RWPE2 (cell line): ENCODE results near the gene PANK3.
"Not testable (repeated sequence)": the region's sequence is repeated elsewhere in the genome, so short reads cannot be mapped to it uniquely, and the experiment has no call there.

Experiments
- ATAC-seq: fragments of 200-7000 bp; cut with Tn5 transposase; 3 replicates; pipeline ENCODE4 v1.9.1; 2021; ENCODE audit warnings: low read depth
- DNase-seq: peaks from one replicate; pipeline ENCODE4 v3.0.0-alpha.2; 2020; ENCODE audit warnings: low spot score
- H3K27ac ChIP-seq: fragments of 450-650 bp; 2 replicates; pipeline ENCODE4 v1.5.1; 2017; ENCODE audit warnings: mild to moderate bottlenecking; ENCODE audit not compliant: poor library complexity, severe bottlenecking
- H3K27me3 ChIP-seq: fragments of 250-450 bp; sonication (Bioruptor Pico); 2 replicates; pipeline ENCODE4 v1.5.1; 2021; ENCODE audit warnings: mild to moderate bottlenecking, moderate library complexity; ENCODE audit not compliant: insufficient read depth, poor library complexity, severe bottlenecking
- H3K36me3 ChIP-seq: fragments of 250-450 bp; sonication (Bioruptor Pico); 2 replicates; pipeline ENCODE4 v1.5.1; 2020; ENCODE audit warnings: low read depth, mild to moderate bottlenecking, moderate library complexity
- H3K4me1 ChIP-seq: fragments of 250-450 bp; sonication (Bioruptor Pico); 2 replicates; pipeline ENCODE4 v1.5.1; 2021; ENCODE audit warnings: mild to moderate bottlenecking, moderate library complexity; ENCODE audit not compliant: insufficient read depth, poor library complexity, severe bottlenecking
- H3K4me3 ChIP-seq: fragments of 250-450 bp; sonication (Bioruptor Pico); 2 replicates; pipeline ENCODE4 v1.5.1; 2021; ENCODE audit warnings: mild to moderate bottlenecking, moderate library complexity; ENCODE audit not compliant: severe bottlenecking
- H3K9me3 ChIP-seq: fragments of 250-450 bp; sonication (Bioruptor Pico); 2 replicates; pipeline ENCODE4 v1.5.1; 2021; ENCODE audit warnings: mild to moderate bottlenecking, moderate library complexity; ENCODE audit not compliant: severe bottlenecking
- TF ChIP-seq, protein P1 (sequence below): fragments of 450-650 bp; IDR thresholded peaks from one replicate; pipeline ENCODE4 v1.5.1; 2017; ENCODE audit warnings: mild to moderate bottlenecking, moderate library complexity; ENCODE audit not compliant: poor library complexity, severe bottlenecking

The PANK3 gene

GRCh38 chr5:168580227-168580508 is 1.0 kb upstream of the PANK3 start:
- peak overlapping the region; percentile 88 for H3K27ac ChIP-seq
- TF ChIP-seq, protein P1, sequence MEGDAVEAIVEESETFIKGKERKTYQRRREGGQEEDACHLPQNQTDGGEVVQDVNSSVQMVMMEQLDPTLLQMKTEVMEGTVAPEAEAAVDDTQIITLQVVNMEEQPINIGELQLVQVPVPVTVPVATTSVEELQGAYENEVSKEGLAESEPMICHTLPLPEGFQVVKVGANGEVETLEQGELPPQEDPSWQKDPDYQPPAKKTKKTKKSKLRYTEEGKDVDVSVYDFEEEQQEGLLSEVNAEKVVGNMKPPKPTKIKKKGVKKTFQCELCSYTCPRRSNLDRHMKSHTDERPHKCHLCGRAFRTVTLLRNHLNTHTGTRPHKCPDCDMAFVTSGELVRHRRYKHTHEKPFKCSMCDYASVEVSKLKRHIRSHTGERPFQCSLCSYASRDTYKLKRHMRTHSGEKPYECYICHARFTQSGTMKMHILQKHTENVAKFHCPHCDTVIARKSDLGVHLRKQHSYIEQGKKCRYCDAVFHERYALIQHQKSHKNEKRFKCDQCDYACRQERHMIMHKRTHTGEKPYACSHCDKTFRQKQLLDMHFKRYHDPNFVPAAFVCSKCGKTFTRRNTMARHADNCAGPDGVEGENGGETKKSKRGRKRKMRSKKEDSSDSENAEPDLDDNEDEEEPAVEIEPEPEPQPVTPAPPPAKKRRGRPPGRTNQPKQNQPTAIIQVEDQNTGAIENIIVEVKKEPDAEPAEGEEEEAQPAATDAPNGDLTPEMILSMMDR: no peak
- DNase-seq: no peak

DNA sequence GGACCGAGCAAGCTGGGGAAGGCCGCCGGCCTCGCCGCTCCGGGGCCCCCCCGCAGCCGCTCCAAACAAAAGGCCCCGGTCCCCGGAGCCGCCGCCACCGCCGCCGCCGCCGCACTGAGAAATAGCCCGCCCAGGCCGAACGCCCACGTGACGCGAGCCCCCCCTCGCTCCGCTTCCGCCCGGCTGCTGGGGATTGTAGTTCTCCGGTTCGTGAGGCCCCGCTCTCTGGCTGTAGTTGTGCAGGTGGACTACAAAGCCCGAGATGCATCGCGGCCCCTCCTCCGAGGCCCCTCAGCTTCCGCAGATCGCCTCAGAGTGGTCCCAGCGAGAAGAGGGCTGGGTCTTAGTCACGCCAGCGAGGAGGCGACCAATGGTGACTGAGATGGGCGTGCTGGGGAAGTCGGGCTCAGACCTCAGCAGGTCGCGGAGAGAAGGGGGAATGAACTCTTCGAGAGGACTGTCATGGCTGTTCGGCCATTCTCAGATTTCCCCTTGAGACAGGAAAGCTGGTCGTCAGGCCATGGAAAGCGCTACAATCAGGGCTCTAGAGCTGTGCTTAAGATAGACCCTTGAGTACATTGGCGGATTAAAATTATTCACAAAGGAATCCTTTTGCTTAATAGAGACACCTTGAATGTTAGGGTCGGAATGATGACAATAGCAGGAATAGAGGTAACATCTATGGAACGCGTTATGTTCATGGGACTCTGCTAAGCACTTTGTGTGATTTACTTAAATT is 489 bp upstream of the PANK3 start:
- peaks cover 36% of the 10 kb centered on the region for H3K36me3 ChIP-seq
- peak overlapping the region; percentile 88 for H3K27ac ChIP-seq
- no peaks in the 10 kb centered on the region for H3K27me3 ChIP-seq
- ATAC-seq (peak; percentile 96), DNase-seq (peak; percentile 100)
- peak overlapping the region; percentile 68 for H3K4me3 ChIP-seq
- TF ChIP-seq, protein P1: no peak
- no peaks in the 10 kb centered on the region for H3K9me3 ChIP-seq
- H3K4me1 ChIP-seq: peaks cover 27% of the 10 kb centered on the region

More at GRCh38 chr5:168580227-168580508, 1.0 kb upstream of the PANK3 start:
- peaks cover 27% of the 10 kb centered on the region for H3K4me1 ChIP-seq
- no peaks in the 10 kb centered on the region for H3K9me3 ChIP-seq
- H3K27me3 ChIP-seq: no peaks in the 10 kb centered on the region
- ATAC-seq: no peak
- H3K4me3 ChIP-seq: peak overlapping the region; percentile 68
- peaks cover 32% of the 10 kb centered on the region for H3K36me3 ChIP-seq

DNA sequence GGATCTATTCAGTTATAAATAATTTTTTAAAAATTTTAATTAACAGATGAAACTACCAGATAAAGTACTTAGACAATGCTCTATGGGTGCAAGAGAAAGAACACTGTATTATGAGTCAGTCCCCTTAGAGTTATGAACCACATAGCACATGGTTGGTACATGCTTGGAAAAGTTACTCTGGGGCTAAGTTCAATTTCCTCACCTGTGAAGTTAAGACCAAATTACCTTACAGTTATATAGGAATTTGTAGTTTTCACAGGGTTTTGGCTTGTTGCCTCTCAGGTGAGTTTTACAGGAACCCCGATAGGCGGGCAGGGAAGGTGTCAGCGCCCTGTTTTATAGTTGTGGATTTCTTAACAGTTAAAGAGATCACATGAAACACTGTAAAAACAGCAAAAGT is 1.2 kb downstream of the PANK3 start:
- ATAC-seq (no peak), DNase-seq (no peak)
- Histone ChIP-seq H3K36me3 (peaks cover 48% of the 10 kb centered on the region), H3K4me3 (peak overlapping the region; percentile 68), H3K27me3 (no peaks in the 10 kb centered on the region), H3K9me3 (no peaks in the 10 kb centered on the region), H3K4me1 (peaks cover 27% of the 10 kb centered on the region), H3K27ac (peak overlapping the region; percentile 88)
- TF ChIP-seq, protein P1: no peak

GRCh38 chr5:168575391-168576372 is 3.5 kb downstream of the PANK3 start:
- ATAC-seq (no peak), DNase-seq (no peak)
- Histone ChIP-seq H3K9me3 (no peaks in the 10 kb centered on the region), H3K27me3 (no peaks in the 10 kb centered on the region), H3K4me1 (peaks cover 32% of the 10 kb centered on the region), H3K4me3 (no peak overlapping the region), H3K27ac (no peak overlapping the region), H3K36me3 (peaks cover 68% of the 10 kb centered on the region)
- TF ChIP-seq, protein P1: no peak

DNA sequence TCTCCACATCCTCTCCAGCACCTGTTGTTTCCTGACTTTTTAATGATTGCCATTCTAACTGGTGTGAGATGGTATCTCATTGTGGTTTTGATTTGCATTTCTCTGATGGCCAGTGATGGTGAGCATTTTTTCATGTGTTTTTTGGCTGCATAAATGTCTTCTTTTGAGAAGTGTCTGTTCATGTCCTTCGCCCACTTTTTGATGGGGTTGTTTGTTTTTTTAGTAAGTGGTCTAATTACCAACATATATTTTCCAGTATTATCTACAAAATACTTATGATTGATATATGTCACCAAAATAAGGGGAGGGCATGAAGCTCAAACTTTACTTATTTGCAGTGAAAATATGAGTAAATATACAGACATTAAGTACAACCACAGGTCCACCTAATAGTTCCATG is 5.0 kb downstream of the PANK3 start:
- H3K4me1 ChIP-seq: peaks cover 30% of the 10 kb centered on the region
- H3K27me3 ChIP-seq: not testable (repeated sequence)

DNA sequence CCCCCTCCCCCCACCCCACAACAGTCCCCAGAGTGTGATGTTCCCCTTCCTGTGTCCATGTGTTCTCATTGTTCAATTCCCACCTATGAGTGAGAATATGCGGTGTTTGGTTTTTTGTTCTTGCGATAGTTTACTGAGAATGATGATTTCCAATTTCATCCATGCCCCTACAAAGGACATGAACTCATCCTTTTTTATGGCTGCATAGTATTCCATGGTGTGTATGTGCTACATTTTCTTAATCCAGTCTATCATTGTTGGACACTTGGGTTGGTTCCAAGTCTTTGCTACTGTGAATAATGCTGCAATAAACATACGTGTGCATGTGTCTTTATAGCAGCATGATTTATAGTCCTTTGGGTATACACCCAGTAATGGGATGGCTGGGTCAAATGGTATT is 5.5 kb downstream of the PANK3 start:
- not testable (repeated sequence) for H3K4me3 ChIP-seq, H3K9me3 ChIP-seq, H3K27me3 ChIP-seq, DNase-seq, H3K27ac ChIP-seq, ATAC-seq
- peaks cover 80% of the 10 kb centered on the region for H3K36me3 ChIP-seq
- H3K4me1 ChIP-seq: peaks cover 30% of the 10 kb centered on the region

More for the DNA sequence above, 5.0 kb downstream of the PANK3 start:
- not testable (repeated sequence) for DNase-seq, ATAC-seq, H3K4me3 ChIP-seq, H3K27ac ChIP-seq, H3K9me3 ChIP-seq
- H3K36me3 ChIP-seq: peaks cover 80% of the 10 kb centered on the region
